MM.1S (cell line): ENCODE data around the gene MYH15.

ENCODE experiments used
- CTCF ChIP-seq: fragments of 300-600 bp; sonication (generic); IDR thresholded peaks from 2 replicates; pipeline ENCODE4 v1.5.1; 2016; ENCODE audit warnings: antibody characterized with exemption, low read length, mixed read lengths
- EZH2 ChIP-seq: fragments of 300-600 bp; sonication (generic); optimal IDR thresholded peaks from 2 replicates; pipeline ENCODE3; 2017; ENCODE audit warnings: low read depth, mild to moderate bottlenecking, antibody characterized with exemption, low read length, mixed read lengths
- EZH2phosphoT487 ChIP-seq: fragments of 300-600 bp; sonication (generic); IDR thresholded peaks from 2 replicates; pipeline ENCODE4 v1.6.1; 2018; ENCODE audit warnings: antibody characterized with exemption, low read length

GRCh38 chr3:108380128-108380795, 130.1 kb downstream of the MYH15 start:
- TF ChIP-seq EZH2: no peak
- no peak for TF ChIP-seq CTCF
- TF ChIP-seq EZH2phosphoT487: no peak
